WTC11 (cell line): Measurements from ENCODE around the gene BBS5. TPM values are rescaled to one million over a fixed set of nuclear protein-coding genes. Genes with fewer than 3 reads are reported as not detected.

Experiments used
- ATAC-seq: fragments of 200-7000 bp; cut with Tn5 transposase; 2 replicates; pipeline ENCODE4 v1.10.0; 2021; ENCODE audit warnings: mild to moderate bottlenecking, moderate library complexity
- CTCF ChIA-PET: fragments of 300-600 bp; sonication (Branson Sonifier 250); formaldehyde crosslinking; loops from one replicate; lab custom pipeline; 2021; ENCODE audit warnings: antibody characterized with exemption; lab: Charles Lee
- POLR2A ChIA-PET: fragments of 350-600 bp; sonication (Branson Sonifier 250); formaldehyde crosslinking; loops from one replicate; lab custom pipeline; 2021; ENCODE audit warnings: antibody characterized with exemption; lab: Charles Lee
- DNase-seq: peaks from one replicate; pipeline ENCODE4 v3.0.0; 2021; ENCODE audit warnings: low spot score
- H3K27ac Mint-ChIP-seq: 2 replicates; pipeline ENCODE4 v1.8.0; 2021; ENCODE audit warnings: mixed read lengths
- H3K27me3 Mint-ChIP-seq: 2 replicates; pipeline ENCODE4 v1.8.0; 2021; ENCODE audit warnings: low read depth, mild to moderate bottlenecking, moderate library complexity, mixed read lengths
- H3K36me3 Mint-ChIP-seq: 2 replicates; pipeline ENCODE4 v1.8.0; 2021; ENCODE audit warnings: mixed read lengths
- H3K4me1 Mint-ChIP-seq: 2 replicates; pipeline ENCODE4 v1.8.0; 2022; ENCODE audit warnings: mixed read lengths
- H3K4me3 Mint-ChIP-seq: 2 replicates; pipeline ENCODE4 v1.8.0; 2021; ENCODE audit warnings: mild to moderate bottlenecking, moderate library complexity, mixed read lengths
- H3K9me3 Mint-ChIP-seq: 2 replicates; pipeline ENCODE4 v1.8.0; 2021; ENCODE audit warnings: mixed read lengths
- ATF3 ChIP-seq: sonication (generic); formaldehyde crosslinking; conservative IDR thresholded peaks from 2 replicates; pipeline ENCODE4 v1.8.1; 2022; ENCODE audit warnings: mild to moderate bottlenecking, missing genetic modification reagents
- ESRRA ChIP-seq: sonication (generic); formaldehyde crosslinking; IDR thresholded peaks from 2 replicates; pipeline ENCODE4 v1.8.1; 2022; ENCODE audit warnings: mild to moderate bottlenecking, missing genetic modification reagents, borderline replicate concordance
- GTF2I ChIP-seq: fragments of 250-450 bp; sonication (Bioruptor Pico); conservative IDR thresholded peaks from 2 replicates; pipeline ENCODE4 v1.4.0; 2021; ENCODE audit warnings: mild to moderate bottlenecking
- IRF2 ChIP-seq: sonication (generic); formaldehyde crosslinking; IDR thresholded peaks from 2 replicates; pipeline ENCODE4 v1.8.0; 2022; ENCODE audit warnings: low read depth, missing genetic modification reagents, borderline replicate concordance
- KAT7 ChIP-seq: sonication (generic); formaldehyde crosslinking; IDR thresholded peaks from 2 replicates; pipeline ENCODE4 v1.8.1; 2023; ENCODE audit warnings: missing genetic modification reagents, mild to moderate bottlenecking, borderline replicate concordance
- MXD4 ChIP-seq: fragments of 250-450 bp; sonication (Bioruptor Pico); IDR thresholded peaks from 2 replicates; pipeline ENCODE4 v1.8.0; 2021; ENCODE audit warnings: mild to moderate bottlenecking, moderate library complexity, borderline replicate concordance
- MYBL2 ChIP-seq: sonication (generic); formaldehyde crosslinking; IDR thresholded peaks from 2 replicates; pipeline ENCODE4 v1.8.1; 2023; ENCODE audit warnings: mild to moderate bottlenecking, moderate library complexity, missing genetic modification reagents
- NFE2L1 ChIP-seq: sonication (generic); formaldehyde crosslinking; IDR thresholded peaks from 2 replicates; pipeline ENCODE4 v1.8.1; 2023; ENCODE audit warnings: missing genetic modification reagents
- NR3C1 ChIP-seq: sonication (generic); formaldehyde crosslinking; conservative IDR thresholded peaks from 2 replicates; pipeline ENCODE4 v1.8.1; 2023; ENCODE audit warnings: low read depth, mild to moderate bottlenecking, missing genetic modification reagents
- PRRX2 ChIP-seq: fragments of 250-450 bp; sonication (Bioruptor Pico); IDR thresholded peaks from 2 replicates; pipeline ENCODE4 v1.8.0; 2021; ENCODE audit warnings: mild to moderate bottlenecking
- TP53 ChIP-seq: sonication (generic); formaldehyde crosslinking; IDR thresholded peaks from 2 replicates; pipeline ENCODE4 v1.8.1; 2023; ENCODE audit warnings: mild to moderate bottlenecking, missing genetic modification reagents
- ZNF416 ChIP-seq: fragments of 250-450 bp; sonication (Bioruptor Pico); IDR thresholded peaks from 2 replicates; pipeline ENCODE4 v1.9.0; 2021; ENCODE audit warnings: mild to moderate bottlenecking, inconsistent platforms
- ZNF423 ChIP-seq: fragments of 250-450 bp; sonication (Bioruptor Pico); IDR thresholded peaks from 2 replicates; pipeline ENCODE4 v2.1.2; 2022; ENCODE audit warnings: mild to moderate bottlenecking, moderate library complexity
- total RNA-seq: library from RNA; stranded (reverse); gene quantifications from 3 replicates; pipeline ENCODE4 v1.2.3, GENCODE V29; 2021
- TF ChIP-seq, protein P1 (sequence below): fragments of 250-450 bp; sonication (Bioruptor Pico); IDR thresholded peaks from 2 replicates; pipeline ENCODE4 v2.1.2; 2022; ENCODE audit warnings: mild to moderate bottlenecking, moderate library complexity
- TF ChIP-seq, protein P2 (sequence below): sonication (generic); formaldehyde crosslinking; IDR thresholded peaks from 2 replicates; pipeline ENCODE4 v1.8.1; 2022; ENCODE audit warnings: low read depth, mild to moderate bottlenecking, moderate library complexity, missing genetic modification reagents, borderline replicate concordance
- TF ChIP-seq, protein P3 (sequence below): sonication (generic); formaldehyde crosslinking; IDR thresholded peaks from 2 replicates; pipeline ENCODE4 v1.8.0; 2022; ENCODE audit warnings: mild to moderate bottlenecking, missing genetic modification reagents
- TF ChIP-seq, protein P4 (sequence below): sonication (generic); formaldehyde crosslinking; IDR thresholded peaks from 2 replicates; pipeline ENCODE4 v1.8.1; 2022; ENCODE audit warnings: mild to moderate bottlenecking, missing genetic modification reagents, moderate library complexity, borderline replicate concordance
- TF ChIP-seq, protein P5 (sequence below): sonication (generic); formaldehyde crosslinking; IDR thresholded peaks from 2 replicates; pipeline ENCODE4 v1.8.1; 2022; ENCODE audit warnings: mild to moderate bottlenecking, moderate library complexity, missing genetic modification reagents
- TF ChIP-seq, protein P6 (sequence below): sonication (generic); formaldehyde crosslinking; IDR thresholded peaks from 2 replicates; pipeline ENCODE4 v1.8.0; 2022; ENCODE audit warnings: mild to moderate bottlenecking, missing genetic modification reagents
- TF ChIP-seq, protein P7 (sequence below): sonication (generic); formaldehyde crosslinking; IDR thresholded peaks from 2 replicates; pipeline ENCODE4 v1.8.1; 2023; ENCODE audit warnings: mild to moderate bottlenecking, missing genetic modification reagents

BBS5 gene
- total RNA-seq, 1 experiment from 2014 or later: 0.90 TPM

DNA sequence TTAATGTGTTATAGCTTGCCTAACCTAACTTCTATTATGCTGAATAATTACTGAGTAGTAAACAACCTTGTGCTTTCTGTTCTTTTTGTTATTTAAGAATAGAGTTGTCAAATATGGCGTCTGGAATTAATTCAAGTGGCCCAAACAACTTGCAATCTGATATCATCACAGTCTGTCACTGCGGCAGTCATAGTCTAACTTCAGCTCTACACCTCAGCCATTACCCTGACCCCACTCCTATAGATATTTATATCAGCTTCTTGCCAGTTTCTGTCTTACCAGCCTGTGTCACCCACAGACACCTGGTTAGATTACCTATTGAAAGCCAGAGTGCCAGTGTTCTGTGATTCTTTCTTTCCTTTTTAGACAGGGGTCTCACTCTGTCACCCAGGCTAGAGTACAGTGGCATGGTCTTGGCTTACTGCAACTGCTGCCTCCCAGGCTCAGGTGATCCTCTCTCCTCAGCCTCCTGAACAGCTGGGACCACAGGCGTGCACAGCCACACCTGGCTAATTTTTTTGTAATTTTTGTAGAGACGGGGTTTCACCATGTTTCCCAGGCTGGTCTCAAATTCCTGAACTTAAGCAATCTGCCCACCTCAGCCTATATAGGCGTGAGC lies 16.1 kb downstream of the BBS5 start (continued):
- TF ChIP-seq MXD4 (CRISPR knock-in tag): no peak
- no peak for TF ChIP-seq MYBL2
- TF ChIP-seq, protein P1, sequence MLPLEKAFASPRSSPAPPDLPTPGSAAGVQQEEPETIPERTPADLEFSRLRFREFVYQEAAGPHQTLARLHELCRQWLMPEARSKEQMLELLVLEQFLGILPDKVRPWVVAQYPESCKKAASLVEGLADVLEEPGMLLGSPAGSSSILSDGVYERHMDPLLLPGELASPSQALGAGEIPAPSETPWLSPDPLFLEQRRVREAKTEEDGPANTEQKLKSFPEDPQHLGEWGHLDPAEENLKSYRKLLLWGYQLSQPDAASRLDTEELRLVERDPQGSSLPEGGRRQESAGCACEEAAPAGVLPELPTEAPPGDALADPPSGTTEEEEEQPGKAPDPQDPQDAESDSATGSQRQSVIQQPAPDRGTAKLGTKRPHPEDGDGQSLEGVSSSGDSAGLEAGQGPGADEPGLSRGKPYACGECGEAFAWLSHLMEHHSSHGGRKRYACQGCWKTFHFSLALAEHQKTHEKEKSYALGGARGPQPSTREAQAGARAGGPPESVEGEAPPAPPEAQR: no peak

DNA sequence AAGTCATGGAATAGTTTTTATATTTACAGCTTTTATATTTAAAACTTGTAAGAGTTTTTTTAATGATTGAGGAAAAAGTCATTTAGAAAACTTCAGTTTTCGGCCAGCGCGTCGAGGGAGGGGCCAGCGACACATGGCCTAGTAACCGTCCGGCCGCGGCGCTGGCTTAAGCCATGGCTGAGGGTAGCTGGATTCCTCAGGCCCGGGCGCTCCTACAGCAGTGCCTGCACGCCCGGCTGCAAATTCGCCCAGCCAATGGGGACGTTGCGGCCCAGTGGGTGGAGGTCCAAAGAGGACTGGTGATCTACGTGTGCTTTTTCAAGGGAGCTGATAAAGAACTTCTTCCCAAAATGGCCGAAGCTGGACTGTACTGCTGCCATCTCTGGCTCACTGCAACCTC lies 25.4 kb downstream of the BBS5 start:
- DNase-seq (no peak), ATAC-seq (no peak)
- no peak overlapping the region for H3K4me3 Mint-ChIP-seq
- H3K4me1 Mint-ChIP-seq: peaks cover 3% of the 10 kb centered on the region; the same call in 1 of the 2 replicates
- peaks cover 10% of the 10 kb centered on the region for H3K9me3 Mint-ChIP-seq
- H3K36me3 Mint-ChIP-seq: peaks cover 8% of the 10 kb centered on the region; the same call in 1 of the 2 replicates
- H3K27me3 Mint-ChIP-seq: no peaks in the 10 kb centered on the region; the same call in 1 of the 2 replicates
- TF ChIP-seq, protein P2, sequence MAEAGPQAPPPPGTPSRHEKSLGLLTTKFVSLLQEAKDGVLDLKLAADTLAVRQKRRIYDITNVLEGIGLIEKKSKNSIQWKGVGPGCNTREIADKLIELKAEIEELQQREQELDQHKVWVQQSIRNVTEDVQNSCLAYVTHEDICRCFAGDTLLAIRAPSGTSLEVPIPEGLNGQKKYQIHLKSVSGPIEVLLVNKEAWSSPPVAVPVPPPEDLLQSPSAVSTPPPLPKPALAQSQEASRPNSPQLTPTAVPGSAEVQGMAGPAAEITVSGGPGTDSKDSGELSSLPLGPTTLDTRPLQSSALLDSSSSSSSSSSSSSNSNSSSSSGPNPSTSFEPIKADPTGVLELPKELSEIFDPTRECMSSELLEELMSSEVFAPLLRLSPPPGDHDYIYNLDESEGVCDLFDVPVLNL (CRISPR knock-in tag): no peak
- TF ChIP-seq, protein P3, sequence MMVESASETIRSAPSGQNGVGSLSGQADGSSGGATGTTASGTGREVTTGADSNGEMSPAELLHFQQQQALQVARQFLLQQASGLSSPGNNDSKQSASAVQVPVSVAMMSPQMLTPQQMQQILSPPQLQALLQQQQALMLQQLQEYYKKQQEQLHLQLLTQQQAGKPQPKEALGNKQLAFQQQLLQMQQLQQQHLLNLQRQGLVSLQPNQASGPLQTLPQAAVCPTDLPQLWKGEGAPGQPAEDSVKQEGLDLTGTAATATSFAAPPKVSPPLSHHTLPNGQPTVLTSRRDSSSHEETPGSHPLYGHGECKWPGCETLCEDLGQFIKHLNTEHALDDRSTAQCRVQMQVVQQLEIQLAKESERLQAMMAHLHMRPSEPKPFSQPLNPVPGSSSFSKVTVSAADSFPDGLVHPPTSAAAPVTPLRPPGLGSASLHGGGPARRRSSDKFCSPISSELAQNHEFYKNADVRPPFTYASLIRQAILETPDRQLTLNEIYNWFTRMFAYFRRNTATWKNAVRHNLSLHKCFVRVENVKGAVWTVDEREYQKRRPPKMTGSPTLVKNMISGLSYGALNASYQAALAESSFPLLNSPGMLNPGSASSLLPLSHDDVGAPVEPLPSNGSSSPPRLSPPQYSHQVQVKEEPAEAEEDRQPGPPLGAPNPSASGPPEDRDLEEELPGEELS (CRISPR knock-in tag): no peak
- TF ChIP-seq NFE2L1 (no peak), PRRX2 (CRISPR knock-in tag) (no peak), KAT7 (no peak)
- CTCF ChIA-PET: no interaction called here
- no peak overlapping the region for H3K27ac Mint-ChIP-seq
- POLR2A ChIA-PET: no interaction called here

DNA sequence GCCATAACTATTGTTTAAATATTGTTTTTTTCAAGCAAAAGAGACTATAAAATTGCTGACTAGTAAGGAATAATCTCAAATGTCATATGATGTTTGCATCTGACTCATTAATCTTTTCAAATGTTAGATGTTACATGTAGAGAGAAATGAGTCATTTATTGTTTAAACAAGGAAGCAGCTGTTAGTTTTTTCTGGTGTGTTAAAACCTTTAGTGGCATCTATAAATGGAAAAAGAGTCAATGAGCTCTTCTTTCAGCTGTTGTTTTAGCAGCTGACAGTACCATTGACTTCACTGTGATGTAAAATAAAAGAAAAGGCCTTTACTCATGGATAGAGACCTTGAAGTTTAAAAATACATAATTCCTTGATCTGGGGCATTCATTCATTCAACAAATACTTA lies 28.4 kb downstream of the BBS5 start:
- Mint-ChIP-seq H3K36me3 (peaks cover 8% of the 10 kb centered on the region; the same call in 1 of the 2 replicates), H3K4me1 (peaks cover 9% of the 10 kb centered on the region), H3K27ac (no peak overlapping the region), H3K9me3 (peaks cover 10% of the 10 kb centered on the region)
- POLR2A ChIA-PET: no interaction called here
- DNase-seq (no peak), ATAC-seq (no peak)
- CTCF ChIA-PET: interaction anchor here (0.8 kb wide), 1 partner anchor 39 kb away, joined by 4 read pairs; no protein-coding TSS in a partner anchor
- no peak for TF ChIP-seq ATF3 (CRISPR knock-in tag)
- no peak for TF ChIP-seq TP53 (CRISPR knock-in tag)
- no peak for TF ChIP-seq PRRX2 (CRISPR knock-in tag)
- TF ChIP-seq GTF2I (CRISPR knock-in tag): no peak
- TF ChIP-seq, protein P4, sequence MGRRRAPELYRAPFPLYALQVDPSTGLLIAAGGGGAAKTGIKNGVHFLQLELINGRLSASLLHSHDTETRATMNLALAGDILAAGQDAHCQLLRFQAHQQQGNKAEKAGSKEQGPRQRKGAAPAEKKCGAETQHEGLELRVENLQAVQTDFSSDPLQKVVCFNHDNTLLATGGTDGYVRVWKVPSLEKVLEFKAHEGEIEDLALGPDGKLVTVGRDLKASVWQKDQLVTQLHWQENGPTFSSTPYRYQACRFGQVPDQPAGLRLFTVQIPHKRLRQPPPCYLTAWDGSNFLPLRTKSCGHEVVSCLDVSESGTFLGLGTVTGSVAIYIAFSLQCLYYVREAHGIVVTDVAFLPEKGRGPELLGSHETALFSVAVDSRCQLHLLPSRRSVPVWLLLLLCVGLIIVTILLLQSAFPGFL: no peak
- TF ChIP-seq KAT7: no peak
- no peak for TF ChIP-seq ZNF423 (CRISPR knock-in tag)
- no peak for TF ChIP-seq IRF2
- no peak for TF ChIP-seq NR3C1 (CRISPR knock-in tag)
- TF ChIP-seq, protein P5, sequence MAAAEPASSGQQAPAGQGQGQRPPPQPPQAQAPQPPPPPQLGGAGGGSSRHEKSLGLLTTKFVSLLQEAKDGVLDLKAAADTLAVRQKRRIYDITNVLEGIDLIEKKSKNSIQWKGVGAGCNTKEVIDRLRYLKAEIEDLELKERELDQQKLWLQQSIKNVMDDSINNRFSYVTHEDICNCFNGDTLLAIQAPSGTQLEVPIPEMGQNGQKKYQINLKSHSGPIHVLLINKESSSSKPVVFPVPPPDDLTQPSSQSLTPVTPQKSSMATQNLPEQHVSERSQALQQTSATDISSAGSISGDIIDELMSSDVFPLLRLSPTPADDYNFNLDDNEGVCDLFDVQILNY (CRISPR knock-in tag): no peak
- TF ChIP-seq, protein P6, sequence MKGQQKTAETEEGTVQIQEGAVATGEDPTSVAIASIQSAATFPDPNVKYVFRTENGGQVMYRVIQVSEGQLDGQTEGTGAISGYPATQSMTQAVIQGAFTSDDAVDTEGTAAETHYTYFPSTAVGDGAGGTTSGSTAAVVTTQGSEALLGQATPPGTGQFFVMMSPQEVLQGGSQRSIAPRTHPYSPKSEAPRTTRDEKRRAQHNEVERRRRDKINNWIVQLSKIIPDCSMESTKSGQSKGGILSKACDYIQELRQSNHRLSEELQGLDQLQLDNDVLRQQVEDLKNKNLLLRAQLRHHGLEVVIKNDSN (CRISPR knock-in tag): no peak
- TF ChIP-seq, protein P7, sequence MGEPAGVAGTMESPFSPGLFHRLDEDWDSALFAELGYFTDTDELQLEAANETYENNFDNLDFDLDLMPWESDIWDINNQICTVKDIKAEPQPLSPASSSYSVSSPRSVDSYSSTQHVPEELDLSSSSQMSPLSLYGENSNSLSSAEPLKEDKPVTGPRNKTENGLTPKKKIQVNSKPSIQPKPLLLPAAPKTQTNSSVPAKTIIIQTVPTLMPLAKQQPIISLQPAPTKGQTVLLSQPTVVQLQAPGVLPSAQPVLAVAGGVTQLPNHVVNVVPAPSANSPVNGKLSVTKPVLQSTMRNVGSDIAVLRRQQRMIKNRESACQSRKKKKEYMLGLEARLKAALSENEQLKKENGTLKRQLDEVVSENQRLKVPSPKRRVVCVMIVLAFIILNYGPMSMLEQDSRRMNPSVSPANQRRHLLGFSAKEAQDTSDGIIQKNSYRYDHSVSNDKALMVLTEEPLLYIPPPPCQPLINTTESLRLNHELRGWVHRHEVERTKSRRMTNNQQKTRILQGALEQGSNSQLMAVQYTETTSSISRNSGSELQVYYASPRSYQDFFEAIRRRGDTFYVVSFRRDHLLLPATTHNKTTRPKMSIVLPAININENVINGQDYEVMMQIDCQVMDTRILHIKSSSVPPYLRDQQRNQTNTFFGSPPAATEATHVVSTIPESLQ (CRISPR knock-in tag): no peak
- TF ChIP-seq ESRRA (CRISPR knock-in tag): no peak
- no peak for TF ChIP-seq ZNF416
- TF ChIP-seq, all 79 proteins: peak for 0
- H3K4me3 Mint-ChIP-seq: no peak overlapping the region
- no peaks in the 10 kb centered on the region; the same call in 1 of the 2 replicates for H3K27me3 Mint-ChIP-seq
